GM12875 (cell line): Measurements from ENCODE around the gene RNF212.

Experiments
- H3K4me3 ChIP-seq: one replicate; pipeline ENCODE4 v1.5.1; 2011; ENCODE audit warnings: low read depth, low read length, control low read depth
- CTCF ChIP-seq: IDR thresholded peaks from 2 replicates; pipeline ENCODE4 v1.5.1; 2011; ENCODE audit warnings: low read depth, mild to moderate bottlenecking, control low read depth, inconsistent platforms, low read length, moderate library complexity, borderline replicate concordance; ENCODE audit not compliant: insufficient read depth

The RNF212 gene

GRCh38 chr4:1090465-1091440 lies 22.6 kb downstream of the RNF212 start:
- TF ChIP-seq CTCF: no peak
- H3K4me3 ChIP-seq: no peak overlapping the region

GRCh38 chr4:1090036-1090435 lies 23.3 kb downstream of the RNF212 start:
- TF ChIP-seq CTCF: no peak
- H3K4me3 ChIP-seq: no peak overlapping the region

GRCh38 chr4:1087371-1087770 lies 26.0 kb downstream of the RNF212 start:
- no peak overlapping the region for H3K4me3 ChIP-seq
- no peak for TF ChIP-seq CTCF

- TF ChIP-seq CTCF: no peak
- no peak overlapping the region for H3K4me3 ChIP-seq
Observed at GRCh38 chr4:1086011-1086410, 27.4 kb downstream of the RNF212 start.

GRCh38 chr4:1085404-1085799 lies 28.0 kb downstream of the RNF212 start:
- no peak overlapping the region for H3K4me3 ChIP-seq
- TF ChIP-seq CTCF: no peak

GRCh38 chr4:1084796-1085403 lies 28.5 kb downstream of the RNF212 start:
- no peak overlapping the region for H3K4me3 ChIP-seq
- TF ChIP-seq CTCF: no peak
